ENCODE data around the gene SPATA9. TPM values are rescaled to one million over a fixed set of nuclear protein-coding genes. Genes with fewer than 3 reads are reported as not detected.

SPATA9 gene
- total RNA-seq, 1 donor from 2014 or later: not detected

- peaks cover 3 to 7% of the 10 kb centered on the region in 2 donors for H3K9me3 ChIP-seq
- DNase-seq (ENCODE audit: low spot score in 2 of 2): no peak
- H3K4me3 ChIP-seq: no peak overlapping the region
- no peak for TF ChIP-seq CTCF (IDR thresholded peaks at IDR 0.05)
- no peak overlapping the region for H3K27ac ChIP-seq
- no peaks in the 10 kb centered on the region for H3K27me3 ChIP-seq
- no peaks in the 10 kb centered on the region for H3K36me3 ChIP-seq
- H3K4me1 ChIP-seq: no peaks in the 10 kb centered on the region
- intact Hi-C loops (cut with DNase I): no loop called here
Measured at GRCh38 chr5:95615164-95615467, 67.7 kb downstream of the SPATA9 start.

GRCh38 chr5:95613514-95613913, 69.3 kb downstream of the SPATA9 start:
- Histone ChIP-seq H3K27ac (no peak overlapping the region), H3K4me3 (no peak overlapping the region), H3K4me1 (no peaks in the 10 kb centered on the region), H3K27me3 (no peaks in the 10 kb centered on the region), H3K36me3 (no peaks in the 10 kb centered on the region), H3K9me3 (peaks cover 3 to 7% of the 10 kb centered on the region in 2 donors)
- intact Hi-C loops (cut with DNase I): no loop called here
- no peak for TF ChIP-seq CTCF (IDR thresholded peaks at IDR 0.05)
- no peak for DNase-seq (ENCODE audit: low spot score in 2 of 2)

GRCh38 chr5:95611396-95611795, 71.4 kb downstream of the SPATA9 start:
- H3K9me3 ChIP-seq: peaks cover 3 to 7% of the 10 kb centered on the region in 2 donors
- no peak overlapping the region for H3K4me3 ChIP-seq
- H3K27me3 ChIP-seq: no peaks in the 10 kb centered on the region
- no peaks in the 10 kb centered on the region for H3K36me3 ChIP-seq
- no peaks in the 10 kb centered on the region for H3K4me1 ChIP-seq
- intact Hi-C loops (cut with DNase I): no loop called here
- no peak overlapping the region for H3K27ac ChIP-seq
- DNase-seq (ENCODE audit: low spot score in 2 of 2): no peak
- TF ChIP-seq CTCF (IDR thresholded peaks at IDR 0.05): no peak

- Histone ChIP-seq H3K27ac (no peak overlapping the region), H3K36me3 (no peaks in the 10 kb centered on the region), H3K9me3 (peaks cover 3 to 7% of the 10 kb centered on the region in 2 donors), H3K27me3 (no peaks in the 10 kb centered on the region), H3K4me3 (no peak overlapping the region), H3K4me1 (no peaks in the 10 kb centered on the region)
- no peak for TF ChIP-seq CTCF (IDR thresholded peaks at IDR 0.05)
- intact Hi-C loops (cut with DNase I): no loop called here
- DNase-seq (ENCODE audit: low spot score in 2 of 2): no peak
Measured at GRCh38 chr5:95610546-95610945, 72.2 kb downstream of the SPATA9 start.

- Histone ChIP-seq H3K9me3 (peaks cover 3 to 7% of the 10 kb centered on the region in 2 donors), H3K36me3 (no peaks in the 10 kb centered on the region)
- TF ChIP-seq CTCF (IDR thresholded peaks at IDR 0.05): no peak
Measured at GRCh38 chr5:95609711-95610110, 73.1 kb downstream of the SPATA9 start.

More at GRCh38 chr5:95609711-95610110, 73.1 kb downstream of the SPATA9 start:
- no peaks in the 10 kb centered on the region for H3K4me1 ChIP-seq
- H3K27ac ChIP-seq: no peak overlapping the region
- intact Hi-C loops (cut with DNase I): no loop called here
- DNase-seq (ENCODE audit: low spot score in 2 of 2): no peak
- no peaks in the 10 kb centered on the region for H3K27me3 ChIP-seq
- H3K4me3 ChIP-seq: no peak overlapping the region

Other genes with a start within 250 kb of the SPATA9 start
- 12.7 TPM for gene SKIC3, start 128.0 kb downstream of the SPATA9 start, total RNA-seq
- gene ARSK, start 127.9 kb downstream of the SPATA9 start, total RNA-seq: 3.6 TPM
- gene GPR150, start 62.9 kb downstream of the SPATA9 start, total RNA-seq: 9.6 TPM
- gene RFESD, start 36.2 kb downstream of the SPATA9 start, total RNA-seq: not detected
- 153 TPM for gene RHOBTB3, start 48.3 kb upstream of the SPATA9 start, total RNA-seq
- gene GLRX, start 139.7 kb upstream of the SPATA9 start, total RNA-seq: 18.5 TPM